ENCODE results near the gene SDR9C7.
"Not testable (repeated sequence)": the region's sequence is repeated elsewhere in the genome, so short reads cannot be mapped to it uniquely, and the experiment has no call there.

The SDR9C7 gene

GRCh38 chr12:56916996-56917333 lies 17.2 kb downstream of the SDR9C7 start:
- DNase-seq (ENCODE audit: low read depth): no peak
- no peak for TF ChIP-seq CTCF (IDR thresholded peaks at IDR 0.05; ENCODE audit: low read depth, low read length)
- no peak for TF ChIP-seq MYC (IDR thresholded peaks at IDR 0.05; ENCODE audit: low read depth, low read length)
- TF ChIP-seq, protein P1, sequence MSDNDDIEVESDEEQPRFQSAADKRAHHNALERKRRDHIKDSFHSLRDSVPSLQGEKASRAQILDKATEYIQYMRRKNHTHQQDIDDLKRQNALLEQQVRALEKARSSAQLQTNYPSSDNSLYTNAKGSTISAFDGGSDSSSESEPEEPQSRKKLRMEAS (IDR thresholded peaks at IDR 0.05; ENCODE audit: low read depth, low read length): no peak
- TF ChIP-seq POLR2A (IDR thresholded peaks at IDR 0.05; ENCODE audit: extremely low read depth, insufficient read length): no peak
- H3K4me3 ChIP-seq (ENCODE audit: low read depth, low read length): no peak overlapping the region

GRCh38 chr12:56916296-56916995 lies 17.8 kb downstream of the SDR9C7 start:
- TF ChIP-seq POLR2A (IDR thresholded peaks at IDR 0.05; ENCODE audit: extremely low read depth, insufficient read length): no peak
- no peak for TF ChIP-seq MYC (IDR thresholded peaks at IDR 0.05; ENCODE audit: low read depth, low read length)
- TF ChIP-seq, protein P1 (IDR thresholded peaks at IDR 0.05; ENCODE audit: low read depth, low read length): no peak
- TF ChIP-seq CTCF (IDR thresholded peaks at IDR 0.05; ENCODE audit: low read depth, low read length): no peak
- H3K4me3 ChIP-seq (ENCODE audit: low read depth, low read length): no peak overlapping the region
- no peak for DNase-seq (ENCODE audit: low read depth)

DNA sequence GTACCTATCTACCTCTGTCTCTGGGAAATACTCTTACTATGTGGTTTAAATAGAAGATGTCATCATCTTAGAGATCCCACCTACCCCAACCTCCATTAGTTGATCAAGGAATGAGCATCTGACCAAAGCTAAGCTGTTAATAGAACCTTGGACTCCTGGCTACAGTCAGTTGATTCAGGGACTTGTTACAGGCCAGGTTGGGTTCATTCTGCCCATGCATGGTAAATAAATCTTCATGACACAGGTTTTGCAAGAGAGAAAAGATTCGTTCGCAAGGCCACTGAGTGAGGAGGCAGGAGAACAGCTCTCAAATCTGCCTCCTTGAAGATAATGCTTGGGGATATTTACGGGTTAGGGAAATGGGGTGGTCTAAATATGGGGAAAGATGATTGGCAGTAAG lies 19.5 kb downstream of the SDR9C7 start:
- TF ChIP-seq CTCF (IDR thresholded peaks at IDR 0.05; ENCODE audit: low read depth, low read length) (no peak), POLR2A (IDR thresholded peaks at IDR 0.05; ENCODE audit: extremely low read depth, insufficient read length) (no peak), MYC (IDR thresholded peaks at IDR 0.05; ENCODE audit: low read depth, low read length) (no peak)
- TF ChIP-seq, protein P1 (IDR thresholded peaks at IDR 0.05; ENCODE audit: low read depth, low read length): no peak
- DNase-seq (ENCODE audit: low read depth): no peak

GRCh38 chr12:56914256-56914655 lies 20.0 kb downstream of the SDR9C7 start:
- H3K4me3 ChIP-seq (ENCODE audit: low read depth, low read length): no peak overlapping the region
- DNase-seq (ENCODE audit: low read depth): no peak
- TF ChIP-seq CTCF (IDR thresholded peaks at IDR 0.05; ENCODE audit: low read depth, low read length) (no peak), POLR2A (IDR thresholded peaks at IDR 0.05; ENCODE audit: extremely low read depth, insufficient read length) (no peak), MYC (IDR thresholded peaks at IDR 0.05; ENCODE audit: low read depth, low read length) (no peak)
- TF ChIP-seq, protein P1 (IDR thresholded peaks at IDR 0.05; ENCODE audit: low read depth, low read length): no peak

More for the DNA sequence above, 19.5 kb downstream of the SDR9C7 start:
- H3K4me3 ChIP-seq (ENCODE audit: low read depth, low read length): no peak overlapping the region

DNA sequence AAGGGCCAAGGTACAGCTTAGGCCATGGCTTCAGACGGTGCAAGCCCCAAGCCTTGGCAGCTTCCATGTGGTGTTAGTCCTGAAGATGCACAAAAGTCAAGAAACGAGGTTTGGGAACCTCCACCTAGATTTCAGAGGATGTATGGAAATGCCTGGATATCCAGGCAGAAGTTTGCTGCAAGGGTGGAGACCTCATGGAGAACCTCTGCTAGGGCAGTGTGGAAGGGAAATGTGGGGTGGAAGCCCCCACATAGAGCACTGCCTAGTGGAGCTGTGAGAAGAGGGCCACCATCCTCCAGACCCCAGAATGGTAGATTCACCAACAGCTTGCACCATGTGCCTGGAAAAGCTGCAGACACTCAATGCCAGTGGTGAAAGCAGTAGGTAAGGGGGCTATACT lies 24.8 kb downstream of the SDR9C7 start:
- H3K4me3 ChIP-seq (ENCODE audit: low read depth, low read length); DNase-seq (ENCODE audit: low read depth): not testable (repeated sequence)

DNA sequence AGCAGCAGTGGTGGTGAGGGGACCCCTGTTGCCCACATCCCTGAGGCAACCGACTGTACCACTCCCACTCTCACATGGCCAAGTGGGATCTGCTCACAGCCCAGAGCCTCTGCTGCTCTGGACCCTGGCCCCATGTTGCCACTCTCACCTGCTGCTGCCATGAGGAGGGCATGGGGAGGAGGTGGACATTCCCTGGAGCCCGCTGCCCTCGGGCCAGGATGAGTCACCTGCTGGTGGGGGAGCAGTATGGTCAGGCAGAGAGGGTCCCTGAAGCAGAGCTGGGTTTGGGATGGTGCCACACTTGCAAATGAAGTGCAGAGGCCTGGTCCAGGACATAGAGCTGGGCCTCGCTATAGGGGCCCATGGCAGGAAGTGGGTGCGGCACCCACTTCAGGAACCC lies 26.1 kb downstream of the SDR9C7 start:
- no peak overlapping the region for H3K4me3 ChIP-seq (ENCODE audit: low read depth, low read length)
- no peak for TF ChIP-seq MYC (IDR thresholded peaks at IDR 0.05; ENCODE audit: low read depth, low read length)
- no peak for TF ChIP-seq POLR2A (IDR thresholded peaks at IDR 0.05; ENCODE audit: extremely low read depth, insufficient read length)
- TF ChIP-seq, protein P1 (IDR thresholded peaks at IDR 0.05; ENCODE audit: low read depth, low read length): no peak
- TF ChIP-seq CTCF (IDR thresholded peaks at IDR 0.05; ENCODE audit: low read depth, low read length): no peak
- DNase-seq (ENCODE audit: low read depth): no peak
